GM12878 (cell line): Measurements from ENCODE around the gene MANBA. TPM values are rescaled to one million over a fixed set of nuclear protein-coding genes. Genes with fewer than 3 reads are reported as not detected.
A peak's percentile ranks its signal among the peaks of the same experiment; 100 is the strongest.

Experiments used
- ATAC-seq: fragments of 200-7000 bp; cut with Tn5 transposase; 3 replicates; pipeline ENCODE4 v1.9.1; 2020; ENCODE audit warnings: mild to moderate bottlenecking, moderate library complexity
- BruUV-seq: library from RNA; stranded (reverse); fragments of 400-500 nt; replicated peaks from 2 replicates; lab custom pipeline; 2021; lab: Mats Ljungman, UMichigan
- CTCF ChIA-PET: fragments of 300-600 bp; sonication (Branson Sonifier 250); formaldehyde crosslinking; extraction: SDS; loops from one replicate; lab custom pipeline; 2021; ENCODE audit warnings: inconsistent platforms; lab: Yijun Ruan, JAX
- POLR2A ChIA-PET: fragments of 350-600 bp; formaldehyde crosslinking; extraction: SDS; loops from one replicate; lab custom pipeline; 2021; ENCODE audit warnings: inconsistent platforms; lab: Charles Lee
- RAD21 ChIA-PET: fragments of 300-600 bp; sonication (Branson Sonifier 250); formaldehyde crosslinking; loops from one replicate; lab custom pipeline; 2023; ENCODE audit warnings: antibody characterized with exemption; ENCODE audit not compliant: unreplicated experiment; lab: Charles Lee
- SMC1A ChIA-PET: fragments of 300-600 bp; sonication (Branson Sonifier 250); formaldehyde crosslinking; loops from one replicate; lab custom pipeline; 2023; ENCODE audit not compliant: unreplicated experiment, uncharacterized antibody; lab: Charles Lee
- DNase-seq: peaks from one replicate; pipeline ENCODE4 v3.0.0-alpha.2; 2011; ENCODE audit warnings: low read depth, low spot score
- FAIRE-seq: peaks from 3 replicates; lab custom pipeline; 2011; peaks lifted over from hg19 to GRCh38; lab: Jason Lieb, UNC
- H2AFZ ChIP-seq: 2 replicates; pipeline ENCODE4 v1.6.0; 2011; ENCODE audit warnings: low read depth, low read length, control low read depth; ENCODE audit not compliant: control insufficient read depth
- H3K27ac ChIP-seq: 2 replicates; pipeline ENCODE4 v1.5.1; 2011; ENCODE audit warnings: control low read depth; ENCODE audit not compliant: control insufficient read depth, insufficient read depth
- H3K27me3 ChIP-seq, 2 experiments: replicated peaks in 1 of 2; 2 replicates each; pipeline versions ENCODE4 v1.6.0 to v1.6.1; 2011; ENCODE audit warnings: low read length in 1 of 2; ENCODE audit not compliant: control insufficient read depth in 2 of 2, insufficient read depth in 2 of 2
- H3K36me3 ChIP-seq, 2 experiments: 2 replicates each; pipeline ENCODE4 v1.5.1; 2011; ENCODE audit warnings: low read length in 1 of 2; ENCODE audit not compliant: control insufficient read depth in 2 of 2, insufficient read depth in 2 of 2
- H3K4me1 ChIP-seq: 2 replicates; pipeline ENCODE4 v1.6.1; 2011; ENCODE audit warnings: mild to moderate bottlenecking, low read length, moderate library complexity, mixed read lengths; ENCODE audit not compliant: control insufficient read depth, insufficient read depth
- H3K4me2 ChIP-seq: 2 replicates; pipeline ENCODE4 v1.6.0; 2011; ENCODE audit warnings: control low read depth; ENCODE audit not compliant: control insufficient read depth, insufficient read depth
- H3K4me3 ChIP-seq: fragments of 200-600 bp; sonication (generic); 2 replicates; pipeline ENCODE4 v1.5.1; 2016
- H3K79me2 ChIP-seq: 2 replicates; pipeline ENCODE4 v1.6.0; 2011; ENCODE audit warnings: low read length; ENCODE audit not compliant: control insufficient read depth, insufficient read depth
- H3K9ac ChIP-seq: 2 replicates; pipeline ENCODE4 v1.8.0; 2011; ENCODE audit warnings: low read length, control low read depth, mixed read lengths; ENCODE audit not compliant: control insufficient read depth, insufficient read depth
- H3K9me3 ChIP-seq: replicated peaks from 3 replicates; pipeline ENCODE4 v1.5.1; 2011; ENCODE audit warnings: mild to moderate bottlenecking, low read length; ENCODE audit not compliant: control insufficient read depth, insufficient read depth
- H4K20me1 ChIP-seq: 2 replicates; pipeline ENCODE4 v1.6.0; 2011; ENCODE audit not compliant: control insufficient read depth, insufficient read depth
- CHD2 ChIP-seq: IDR thresholded peaks from 2 replicates; pipeline ENCODE4 v1.6.1; 2011; ENCODE audit warnings: low read depth, low read length, improper control_type of control experiment, borderline replicate concordance
- CREB1 ChIP-seq: IDR thresholded peaks from 2 replicates; pipeline ENCODE4 v1.6.1; 2012; ENCODE audit warnings: low read depth, mild to moderate bottlenecking, inconsistent platforms
- EED ChIP-seq: sonication (generic); IDR thresholded peaks from 2 replicates; pipeline ENCODE4 v1.6.1; 2016; ENCODE audit warnings: antibody characterized with exemption, low read depth
- FOS ChIP-seq: IDR thresholded peaks from 3 replicates; pipeline ENCODE4 v1.6.1; 2011; ENCODE audit warnings: borderline replicate concordance; ENCODE audit not compliant: insufficient read length; ENCODE audit errors: extremely low read depth
- KDM1A ChIP-seq: fragments of 200-600 bp; sonication (generic); IDR thresholded peaks from 2 replicates; pipeline ENCODE4 v1.6.1; 2016; ENCODE audit warnings: borderline replicate concordance
- MXI1 ChIP-seq: fragments of 150-350 bp; IDR thresholded peaks from 2 replicates; pipeline ENCODE4 v1.6.1; 2011; ENCODE audit warnings: low read depth, mild to moderate bottlenecking, inconsistent platforms, low read length, improper control_type of control experiment
- MYB ChIP-seq: fragments of 150-350 bp; IDR thresholded peaks from 2 replicates; pipeline ENCODE4 v1.6.1; 2014; ENCODE audit warnings: mild to moderate bottlenecking, low read depth, low read length, borderline replicate concordance
- NFXL1 ChIP-seq: fragments of 450-650 bp; IDR thresholded peaks from 2 replicates; pipeline ENCODE4 v1.6.1; 2017; ENCODE audit warnings: antibody characterized with exemption, mild to moderate bottlenecking, borderline replicate concordance
- NFYB ChIP-seq: IDR thresholded peaks from 2 replicates; pipeline ENCODE4 v1.6.1; 2011; ENCODE audit warnings: low read depth, mild to moderate bottlenecking, low read length, improper control_type of control experiment, moderate library complexity; ENCODE audit not compliant: insufficient read depth
- POLR2AphosphoS5 ChIP-seq: IDR thresholded peaks from 2 replicates; pipeline ENCODE4 v1.6.1; 2011; ENCODE audit warnings: mild to moderate bottlenecking, low read length, inconsistent platforms
- RELA ChIP-seq: fragments of 450-650 bp; IDR thresholded peaks from 2 replicates; pipeline ENCODE4 v1.8.0; 2014; ENCODE audit warnings: borderline replicate concordance; ENCODE audit not compliant: partially characterized antibody
- TCF7 ChIP-seq: IDR thresholded peaks from 2 replicates; pipeline ENCODE4 v1.6.1; 2014; ENCODE audit warnings: antibody characterized with exemption, borderline replicate concordance
- USF2 ChIP-seq: IDR thresholded peaks from 2 replicates; pipeline ENCODE4 v1.6.1; 2011; ENCODE audit warnings: low read depth, low read length, improper control_type of control experiment, borderline replicate concordance
- ZBTB4 ChIP-seq: fragments of 450-650 bp; formaldehyde crosslinking; IDR thresholded peaks from 2 replicates; pipeline ENCODE4 v1.4.0; 2022; ENCODE audit warnings: mild to moderate bottlenecking, moderate library complexity
- WGBS: methylation state at CpG from one replicate; pipeline ENCODE4 v1.1.6; 2016; ENCODE audit warnings: low lambda C conversion rate; ENCODE audit not compliant: insufficient replicate concordance, insufficient coverage; ENCODE audit errors: missing lambda C conversion rate; 5-methylcytosine and 5-hydroxymethylcytosine counted together
- in situ Hi-C: fragments of 300-500 bp; cut with MboI; formaldehyde crosslinking; loops from 9 replicates; pipeline ENCODE4 v1.14.3; 2018; ENCODE audit warnings: mixed read lengths
- intact Hi-C: fragments of 100-400 bp; cut with micrococcal nuclease; formaldehyde crosslinking; loops from one replicate; pipeline ENCODE4 v1.14.2; 2022; ENCODE audit not compliant: unreplicated experiment
- polyA plus RNA-seq, 11 experiments: library from polyadenylated mRNA; depleted of rRNA in 4 of 11; unstranded in 6 of 11; stranded (reverse) in 5 of 11; fragments of >200 nt; fragmentation: Nextera tagmentation in 4 of 11; fragmentation: Illumina TruSeq in 1 of 11; extraction: Ambion mirVana in 4 of 11; extraction: Trizol in 1 of 11; gene quantifications; 1 replicate in 1 of 11; 2 replicates in 10 of 11; pipeline versions ENCODE4 v1.2.1 to v1.2.3, GENCODE V29; 2011 to 2016; ENCODE audit warnings: inconsistent platforms in 2 of 11, missing spikeins in 2 of 11, low read depth in 1 of 11
- total RNA-seq, 4 experiments: library from RNA; depleted of rRNA in 3 of 4; stranded (reverse); fragments of >200 nt in 3 of 4; fragmentation: Illumina TruSeq in 1 of 4; extraction: Trizol in 1 of 4; gene quantifications; 2 replicates each; pipeline versions ENCODE4 v1.2.1 to v1.2.3, GENCODE V29; 2013 to 2021

The MANBA gene
- total and polyA plus RNA-seq, 10 of the 15 experiments (the other 5 are each of a cell fraction or from before 2014, with no cell fraction given) = 3.8 to 19.0 (median 12.5) TPM

- Histone ChIP-seq H3K4me3 (no peak overlapping the region), H3K9me3 (no peaks in the 10 kb centered on the region), H2AFZ (no peak overlapping the region), H3K4me1 (no peaks in the 10 kb centered on the region), H3K27ac (no peak overlapping the region), H3K27me3 (no peaks in the 10 kb centered on the region), H3K4me2 (no peak overlapping the region), H3K36me3 (no peaks in the 10 kb centered on the region), H3K79me2 (no peaks in the 10 kb centered on the region), H3K9ac (no peak overlapping the region), H4K20me1 (no peaks in the 10 kb centered on the region)
- in situ Hi-C loops = no loop called here
- intact Hi-C loops = no loop called here
- POLR2A ChIA-PET = interaction anchor here (0.6 kb wide), 1 partner anchor 73 kb away, joined by 4 read pairs; no protein-coding TSS in a partner anchor
- WGBS = 57% methylated on average over 1 of the region's 1 CpG
- no peak for FAIRE-seq
- CTCF ChIA-PET = no interaction called here
- TF ChIP-seq RELA = no peak
- 0 out of 2 replicates have a peak, but pooled peaks have one; percentile 44 for TF ChIP-seq NFXL1
- no peak for ATAC-seq
- SMC1A ChIA-PET = interaction anchor here (1.0 kb wide), 1 partner anchor 49 kb away, joined by 3 read pairs; no protein-coding TSS in a partner anchor
- DNase-seq = no peak
- BruUV-seq = no TSS peak
- RAD21 ChIA-PET = no interaction called here
Measured at GRCh38 chr4:102775805-102776204, 15.0 kb upstream of the MANBA start.

GRCh38 chr4:102774254-102774653, 13.5 kb upstream of the MANBA start:
- Histone ChIP-seq H3K4me2 (no peak overlapping the region), H4K20me1 (no peaks in the 10 kb centered on the region), H3K27me3 (no peaks in the 10 kb centered on the region), H3K79me2 (no peaks in the 10 kb centered on the region), H3K4me3 (no peak overlapping the region), H3K36me3 (no peaks in the 10 kb centered on the region), H3K9ac (no peak overlapping the region), H2AFZ (no peak overlapping the region), H3K9me3 (no peaks in the 10 kb centered on the region), H3K27ac (no peak overlapping the region), H3K4me1 (no peaks in the 10 kb centered on the region)
- 50% methylated on average over 2 of the region's 2 CpGs for WGBS
- FAIRE-seq = no peak
- RAD21 ChIA-PET = interaction anchor here (0.7 kb wide), 1 partner anchor 18 kb away, joined by 3 read pairs; no protein-coding TSS in a partner anchor
- ATAC-seq = no peak
- in situ Hi-C loops (no loop called here), intact Hi-C loops (no loop called here)
- no peak for DNase-seq
- CTCF ChIA-PET = interaction anchor here (1.0 to 1.5 kb wide), 3 partner anchors 14 to 235 kb away, joined by 3 to 6 read pairs (median 3); partner anchors contain the start of gene MANBA
- SMC1A ChIA-PET = interaction anchor here (1.0 to 1.3 kb wide), 2 partner anchors 24 to 42 kb away, joined by 4 to 5 read pairs; no protein-coding TSS in a partner anchor
- BruUV-seq = no TSS peak
- POLR2A ChIA-PET = no interaction called here
- TF ChIP-seq POLR2AphosphoS5 (no peak), FOS (no peak), NFYB (no peak), TCF7 (no peak), USF2 (no peak), MYB (no peak), MXI1 (no peak), EED (no peak), CHD2 (no peak), KDM1A (no peak), ZBTB4 (CRISPR knock-in tag) (no peak), CREB1 (no peak)
